Heart right ventricle (tissue), 16 donors: ENCODE data around the gene BTBD9. TPM values are rescaled to one million over a fixed set of nuclear protein-coding genes. Genes with fewer than 3 reads are reported as not detected.

Experiments
- ATAC-seq, 8 donors: fragments of 200-7000 bp; cut with Tn5 transposase; one replicate each; pipeline ENCODE4 v1.9.1; 2020; ENCODE audit warnings: mild to moderate bottlenecking in 8 of 8, moderate library complexity in 8 of 8, moderate number of reproducible peaks in 1 of 8
- DNase-seq, 2 donors: peaks; one replicate each; pipeline ENCODE4 v3.0.0-alpha.2; 2020
- H3K27ac ChIP-seq, 10 donors: fragments of 200-600 bp; sonication (generic) in 2 of 10; one replicate each; pipeline versions ENCODE4 v1.5.0 to v1.8.0; 2020 to 2022; ENCODE audit warnings: mild to moderate bottlenecking in 3 of 10
- H3K27me3 ChIP-seq, 7 donors: fragments of 200-600 bp; one replicate each; pipeline ENCODE4 v1.8.0; 2021 to 2022; ENCODE audit warnings: mild to moderate bottlenecking in 2 of 7
- H3K36me3 ChIP-seq, 9 donors: fragments of 200-600 bp; sonication (generic) in 1 of 9; one replicate each; pipeline versions ENCODE4 v1.5.0 to v1.8.0; 2020 to 2022; ENCODE audit warnings: mild to moderate bottlenecking in 2 of 9
- H3K4me1 ChIP-seq, 9 donors: fragments of 200-600 bp; sonication (generic) in 1 of 9; one replicate each; pipeline versions ENCODE4 v1.5.0 to v1.8.0; 2020 to 2022; ENCODE audit warnings: mild to moderate bottlenecking in 4 of 9
- H3K4me3 ChIP-seq, 10 donors: fragments of 200-600 bp; sonication (generic) in 2 of 10; one replicate each; pipeline versions ENCODE4 v1.5.0 to v1.8.0; 2020 to 2022; ENCODE audit warnings: mild to moderate bottlenecking in 7 of 10, moderate library complexity in 2 of 10
- H3K9me3 ChIP-seq, 11 donors: fragments of 200-600 bp in 10 of 11; sonication (generic) in 2 of 11; one replicate each; pipeline versions ENCODE4 v1.5.0 to v1.8.0; 2013 to 2022; ENCODE audit warnings: mild to moderate bottlenecking in 2 of 11, control low read depth in 1 of 11, moderate library complexity in 1 of 11
- WGBS, 2 donors: extraction: QIAGEN DNeasy Blood & Tissue Kit; methylation state at CpG; one replicate each; pipeline ENCODE4 v1.1.7; 2013; ENCODE audit warnings: inconsistent platforms in 1 of 2; 5-methylcytosine and 5-hydroxymethylcytosine counted together
- intact Hi-C, 10 donors: fragments of 100-400 bp; cut with DNase I; formaldehyde crosslinking; loops; one replicate each; pipeline versions ENCODE4 v1.11.1 to v1.14.2; 2022
- polyA plus RNA-seq, 2 donors: library from polyadenylated mRNA; stranded (reverse); fragments of 200-250 nt; gene quantifications; one replicate each; pipeline ENCODE4 v1.2.3, GENCODE V29; 2013
- total RNA-seq, 10 donors: library from RNA; stranded (reverse); fragmentation: NEBNext Ultra II Directional in 3 of 10; extraction: Animal tissue kit (Norgen Biotek cat#: 25700) in 3 of 10; gene quantifications; one replicate each; pipeline versions ENCODE4 v1.2.1 to v1.2.4, GENCODE V29; 2021 to 2023
- TF ChIP-seq, protein P1 (sequence below), 9 donors: fragments of 200-600 bp; sonication (generic) in 2 of 9; IDR thresholded peaks; one replicate each; pipeline versions ENCODE4 v1.5.0 to v1.8.0; 2021 to 2022; ENCODE audit warnings: antibody characterized with exemption in 9 of 9, mild to moderate bottlenecking in 5 of 9, moderate library complexity in 1 of 9
- donor health status: Arrhythmogenic right ventricular cardiomyopathy.
- donor health status: ischemic (EF 13 %, LVEDD 7.1; RV severe dilation, severe dysfunction).
- donor health status: healthy with polysubstance abuse.
- donor health status: DM: no; HTN: yes; CAD: no.
- donor health status: DM: no; HTN: no; CAD: no.
- donor health status: ischemic (EF 25% LVEDD 6.9; RV normal size, moderate dysfunction).
- donor health status: ischemic (EF 25% LVEDD 5.7; RV mildly dilated, moderate dysfunction).
- donor health status: healthy.
- donor health status: DM: yes; HTN: yes; CAD: no.
- donor health status: Ischemic cardiomyopathy.
- donor health status: ischemic (EF 35%, LVEDD 5.7; RV mildly dilated, moderate dysfunction).
- donor health status: nonischemic (EF 11% LVEDD 7.7; RV severe dilation, severe dysfunction).
- donor health status: DM: yes; HTN: yes; CAD: no.
- donor health status: PGD.
- donor health status: ischemic (EF 29% LVEDD 5.4; RV normal size, mild dysfunction).
- donor health status: nonischemic (EF 23%, LVEDD 6.1; RV moderate dilation, normal function).

Gene BTBD9
- total and polyA plus RNA-seq, 12 donors: 4.2 to 27.7 (median 18.3) TPM

DNA sequence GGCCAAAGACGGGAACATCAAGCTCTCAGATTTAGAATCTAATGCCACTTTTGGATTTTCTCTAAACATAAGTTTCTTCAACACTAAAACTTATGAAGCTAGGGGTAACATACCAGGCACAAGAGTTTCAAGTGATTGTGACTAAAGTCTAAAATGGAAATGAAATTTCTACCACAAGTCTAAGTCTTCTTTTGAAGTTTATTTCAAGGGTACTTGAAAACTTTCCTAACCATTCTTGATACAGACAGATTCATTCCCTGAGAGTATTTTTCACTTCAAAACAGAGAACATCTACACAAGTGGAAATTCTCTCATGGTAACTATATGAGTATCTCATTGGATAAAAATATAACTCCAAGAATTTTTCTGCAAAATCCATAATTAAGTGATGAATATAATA is 56.2 kb downstream of the BTBD9 start:
- ATAC-seq: no peak
- Histone ChIP-seq H3K4me1 (no peaks in the 10 kb centered on the region), H3K9me3 (no peaks in the 10 kb centered on the region), H3K4me3 (no peak overlapping the region), H3K27ac (no peak overlapping the region), H3K36me3 (peaks cover 0 to 47% (median 9%) of the 10 kb centered on the region in 9 donors), H3K27me3 (no peaks in the 10 kb centered on the region)
- intact Hi-C loops: no loop called here
- TF ChIP-seq, protein P1, sequence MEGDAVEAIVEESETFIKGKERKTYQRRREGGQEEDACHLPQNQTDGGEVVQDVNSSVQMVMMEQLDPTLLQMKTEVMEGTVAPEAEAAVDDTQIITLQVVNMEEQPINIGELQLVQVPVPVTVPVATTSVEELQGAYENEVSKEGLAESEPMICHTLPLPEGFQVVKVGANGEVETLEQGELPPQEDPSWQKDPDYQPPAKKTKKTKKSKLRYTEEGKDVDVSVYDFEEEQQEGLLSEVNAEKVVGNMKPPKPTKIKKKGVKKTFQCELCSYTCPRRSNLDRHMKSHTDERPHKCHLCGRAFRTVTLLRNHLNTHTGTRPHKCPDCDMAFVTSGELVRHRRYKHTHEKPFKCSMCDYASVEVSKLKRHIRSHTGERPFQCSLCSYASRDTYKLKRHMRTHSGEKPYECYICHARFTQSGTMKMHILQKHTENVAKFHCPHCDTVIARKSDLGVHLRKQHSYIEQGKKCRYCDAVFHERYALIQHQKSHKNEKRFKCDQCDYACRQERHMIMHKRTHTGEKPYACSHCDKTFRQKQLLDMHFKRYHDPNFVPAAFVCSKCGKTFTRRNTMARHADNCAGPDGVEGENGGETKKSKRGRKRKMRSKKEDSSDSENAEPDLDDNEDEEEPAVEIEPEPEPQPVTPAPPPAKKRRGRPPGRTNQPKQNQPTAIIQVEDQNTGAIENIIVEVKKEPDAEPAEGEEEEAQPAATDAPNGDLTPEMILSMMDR (IDR thresholded peaks at IDR 0.05): no peak
- 91 to 97% methylated on average over 1 of the region's 1 CpG for WGBS, 2 donors
- no peak for DNase-seq

DNA sequence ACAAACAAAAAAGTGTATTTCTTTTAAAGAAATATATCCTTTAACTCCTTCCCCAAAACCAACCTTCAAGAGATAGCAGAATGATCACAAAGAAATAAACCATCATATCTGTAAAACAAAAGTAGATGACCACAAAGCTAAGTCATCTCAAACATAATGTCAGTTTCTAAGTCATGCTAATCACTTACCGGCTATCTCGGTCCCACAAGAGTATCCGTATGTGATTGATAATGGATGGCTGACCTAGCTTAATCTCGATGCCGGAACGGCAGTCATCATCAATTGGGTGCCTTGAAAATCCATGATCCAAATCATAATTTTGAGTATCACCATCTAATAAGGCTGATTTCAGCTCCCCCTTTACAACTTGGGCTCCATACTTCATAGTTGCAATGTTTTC is 59.7 kb downstream of the BTBD9 start:
- TF ChIP-seq, protein P1 (IDR thresholded peaks at IDR 0.05): no peak
- Histone ChIP-seq H3K4me1 (no peaks in the 10 kb centered on the region), H3K9me3 (no peaks in the 10 kb centered on the region), H3K36me3 (peaks cover 0 to 80% (median 15%) of the 10 kb centered on the region in 9 donors), H3K27ac (no peak overlapping the region), H3K27me3 (no peaks in the 10 kb centered on the region), H3K4me3 (no peak overlapping the region)
- intact Hi-C loops: no loop called here
- no peak for ATAC-seq
- DNase-seq: no peak
- WGBS, 2 donors: 95% methylated on average over 6 of the region's 6 CpGs

DNA sequence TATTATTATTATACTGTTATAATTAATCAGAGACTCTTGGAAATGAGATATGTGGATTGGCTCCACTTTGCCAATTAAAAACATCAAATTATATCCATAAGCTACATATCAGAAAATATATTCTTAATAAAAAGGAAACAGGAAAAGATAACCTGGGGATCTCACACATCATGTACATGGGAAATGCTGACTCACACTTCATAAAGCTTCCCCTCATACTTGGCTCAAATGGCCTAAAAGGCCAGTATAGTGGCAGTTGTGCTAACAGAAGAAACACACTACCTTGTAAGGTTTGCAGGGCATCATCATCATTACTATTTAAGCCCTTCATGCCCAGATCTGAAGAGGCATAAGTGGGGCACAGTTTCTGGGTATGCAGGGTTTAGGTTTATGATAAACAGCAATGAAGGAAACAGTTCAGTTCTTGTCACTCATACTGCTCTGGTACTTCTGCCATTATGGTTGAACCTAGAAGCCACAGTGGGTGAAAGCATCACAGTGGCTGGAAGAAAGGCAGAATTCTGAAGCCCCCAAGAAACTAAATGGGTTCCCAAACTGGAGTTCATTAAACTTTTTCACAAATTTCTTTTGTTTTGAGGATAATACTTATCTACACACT is 60.6 kb downstream of the BTBD9 start:
- Histone ChIP-seq H3K27ac (no peak overlapping the region), H3K4me3 (no peak overlapping the region), H3K9me3 (no peaks in the 10 kb centered on the region), H3K27me3 (no peaks in the 10 kb centered on the region), H3K4me1 (no peaks in the 10 kb centered on the region), H3K36me3 (peaks cover 0 to 83% (median 16%) of the 10 kb centered on the region in 9 donors)
- DNase-seq: no peak
- intact Hi-C loops: no loop called here
- ATAC-seq: no peak
- TF ChIP-seq, protein P1 (IDR thresholded peaks at IDR 0.05): no peak

DNA sequence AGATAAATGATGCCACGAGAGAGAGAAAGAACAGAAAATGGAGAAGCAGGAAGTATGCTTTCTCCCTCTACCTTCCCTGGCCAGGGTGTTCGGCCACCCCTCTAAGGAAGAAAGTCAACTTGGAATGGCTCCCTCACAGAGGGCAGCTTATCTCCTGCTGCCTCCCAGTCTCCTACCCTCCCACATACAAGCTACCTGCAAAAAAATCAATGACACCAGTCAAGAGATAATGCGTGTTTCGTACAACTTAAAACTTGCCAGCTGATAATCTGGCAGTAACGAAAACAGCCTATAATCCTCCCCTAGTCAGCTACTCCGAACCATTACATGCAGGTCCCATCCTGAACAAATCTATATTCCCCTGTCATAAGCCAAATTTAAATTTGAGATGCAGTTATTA is 61.7 kb downstream of the BTBD9 start:
- WGBS, 2 donors: 60 to 68% methylated on average over 6 of the region's 6 CpGs
- intact Hi-C loops: no loop called here
- H3K9me3 ChIP-seq: no peaks in the 10 kb centered on the region
- no peaks in the 10 kb centered on the region for H3K4me1 ChIP-seq
- DNase-seq (no peak), ATAC-seq (no peak)
- no peak overlapping the region for H3K27ac ChIP-seq
- peaks cover 0 to 75% (median 16%) of the 10 kb centered on the region in 9 donors for H3K36me3 ChIP-seq
- no peak overlapping the region for H3K4me3 ChIP-seq
- TF ChIP-seq, protein P1 (IDR thresholded peaks at IDR 0.05): no peak
- no peaks in the 10 kb centered on the region for H3K27me3 ChIP-seq
